GM12878 (cell line): Measurements from ENCODE around the gene PPP3CA. TPM values are rescaled to one million over a fixed set of nuclear protein-coding genes. Genes with fewer than 3 reads are reported as not detected.

Source experiments
- ATAC-seq: fragments of 200-7000 bp; cut with Tn5 transposase; 3 replicates; pipeline ENCODE4 v1.9.1; 2020; ENCODE audit warnings: mild to moderate bottlenecking, moderate library complexity
- BruUV-seq: library from RNA; stranded (reverse); fragments of 400-500 nt; replicated peaks from 2 replicates; lab custom pipeline; 2021; lab: Mats Ljungman, UMichigan
- CTCF ChIA-PET: fragments of 300-600 bp; sonication (Branson Sonifier 250); formaldehyde crosslinking; extraction: SDS; loops from one replicate; lab custom pipeline; 2021; ENCODE audit warnings: inconsistent platforms; lab: Yijun Ruan, JAX
- POLR2A ChIA-PET: fragments of 350-600 bp; formaldehyde crosslinking; extraction: SDS; loops from one replicate; lab custom pipeline; 2021; ENCODE audit warnings: inconsistent platforms; lab: Charles Lee
- RAD21 ChIA-PET: fragments of 300-600 bp; sonication (Branson Sonifier 250); formaldehyde crosslinking; loops from one replicate; lab custom pipeline; 2023; ENCODE audit warnings: antibody characterized with exemption; ENCODE audit not compliant: unreplicated experiment; lab: Charles Lee
- SMC1A ChIA-PET: fragments of 300-600 bp; sonication (Branson Sonifier 250); formaldehyde crosslinking; loops from one replicate; lab custom pipeline; 2023; ENCODE audit not compliant: unreplicated experiment, uncharacterized antibody; lab: Charles Lee
- DNase-seq: peaks from one replicate; pipeline ENCODE4 v3.0.0-alpha.2; 2011; ENCODE audit warnings: low read depth, low spot score
- FAIRE-seq: peaks from 3 replicates; lab custom pipeline; 2011; peaks lifted over from hg19 to GRCh38; lab: Jason Lieb, UNC
- H2AFZ ChIP-seq: 2 replicates; pipeline ENCODE4 v1.6.0; 2011; ENCODE audit warnings: low read depth, low read length, control low read depth; ENCODE audit not compliant: control insufficient read depth
- H3K27ac ChIP-seq: 2 replicates; pipeline ENCODE4 v1.5.1; 2011; ENCODE audit warnings: control low read depth; ENCODE audit not compliant: control insufficient read depth, insufficient read depth
- H3K27me3 ChIP-seq, 2 experiments: replicated peaks in 1 of 2; 2 replicates each; pipeline versions ENCODE4 v1.6.0 to v1.6.1; 2011; ENCODE audit warnings: low read length in 1 of 2; ENCODE audit not compliant: control insufficient read depth in 2 of 2, insufficient read depth in 2 of 2
- H3K36me3 ChIP-seq, 2 experiments: 2 replicates each; pipeline ENCODE4 v1.5.1; 2011; ENCODE audit warnings: low read length in 1 of 2; ENCODE audit not compliant: control insufficient read depth in 2 of 2, insufficient read depth in 2 of 2
- H3K4me1 ChIP-seq: 2 replicates; pipeline ENCODE4 v1.6.1; 2011; ENCODE audit warnings: mild to moderate bottlenecking, low read length, moderate library complexity, mixed read lengths; ENCODE audit not compliant: control insufficient read depth, insufficient read depth
- H3K4me2 ChIP-seq: 2 replicates; pipeline ENCODE4 v1.6.0; 2011; ENCODE audit warnings: control low read depth; ENCODE audit not compliant: control insufficient read depth, insufficient read depth
- H3K4me3 ChIP-seq: fragments of 200-600 bp; sonication (generic); 2 replicates; pipeline ENCODE4 v1.5.1; 2016
- H3K79me2 ChIP-seq: 2 replicates; pipeline ENCODE4 v1.6.0; 2011; ENCODE audit warnings: low read length; ENCODE audit not compliant: control insufficient read depth, insufficient read depth
- H3K9ac ChIP-seq: 2 replicates; pipeline ENCODE4 v1.8.0; 2011; ENCODE audit warnings: low read length, control low read depth, mixed read lengths; ENCODE audit not compliant: control insufficient read depth, insufficient read depth
- H3K9me3 ChIP-seq: replicated peaks from 3 replicates; pipeline ENCODE4 v1.5.1; 2011; ENCODE audit warnings: mild to moderate bottlenecking, low read length; ENCODE audit not compliant: control insufficient read depth, insufficient read depth
- H4K20me1 ChIP-seq: 2 replicates; pipeline ENCODE4 v1.6.0; 2011; ENCODE audit not compliant: control insufficient read depth, insufficient read depth
- BMI1 ChIP-seq: fragments of 450-650 bp; IDR thresholded peaks from 2 replicates; pipeline ENCODE4 v1.6.1; 2016; ENCODE audit warnings: mild to moderate bottlenecking, moderate library complexity, borderline replicate concordance
- GABPA ChIP-seq: IDR thresholded peaks from 2 replicates; pipeline ENCODE4 v1.6.1; 2014; ENCODE audit warnings: antibody characterized with exemption, low read depth, mild to moderate bottlenecking, inconsistent platforms
- SMAD5 ChIP-seq: IDR thresholded peaks from 2 replicates; pipeline ENCODE4 v1.6.1; 2016; ENCODE audit warnings: antibody characterized with exemption, low read depth
- ZNF24 ChIP-seq: fragments of 450-650 bp; IDR thresholded peaks from 2 replicates; pipeline ENCODE4 v1.6.1; 2017; ENCODE audit warnings: antibody characterized with exemption, mild to moderate bottlenecking
- WGBS: methylation state at CpG from one replicate; pipeline ENCODE4 v1.1.6; 2016; ENCODE audit warnings: low lambda C conversion rate; ENCODE audit not compliant: insufficient replicate concordance, insufficient coverage; ENCODE audit errors: missing lambda C conversion rate; 5-methylcytosine and 5-hydroxymethylcytosine counted together
- in situ Hi-C: fragments of 300-500 bp; cut with MboI; formaldehyde crosslinking; loops from 9 replicates; pipeline ENCODE4 v1.14.3; 2018; ENCODE audit warnings: mixed read lengths
- intact Hi-C: fragments of 100-400 bp; cut with micrococcal nuclease; formaldehyde crosslinking; loops from one replicate; pipeline ENCODE4 v1.14.2; 2022; ENCODE audit not compliant: unreplicated experiment
- polyA plus RNA-seq, 11 experiments: library from polyadenylated mRNA; depleted of rRNA in 4 of 11; unstranded in 6 of 11; stranded (reverse) in 5 of 11; fragments of >200 nt; fragmentation: Nextera tagmentation in 4 of 11; fragmentation: Illumina TruSeq in 1 of 11; extraction: Ambion mirVana in 4 of 11; extraction: Trizol in 1 of 11; gene quantifications; 1 replicate in 1 of 11; 2 replicates in 10 of 11; pipeline versions ENCODE4 v1.2.1 to v1.2.3, GENCODE V29; 2011 to 2016; ENCODE audit warnings: inconsistent platforms in 2 of 11, missing spikeins in 2 of 11, low read depth in 1 of 11
- total RNA-seq, 4 experiments: library from RNA; depleted of rRNA in 3 of 4; stranded (reverse); fragments of >200 nt in 3 of 4; fragmentation: Illumina TruSeq in 1 of 4; extraction: Trizol in 1 of 4; gene quantifications; 2 replicates each; pipeline versions ENCODE4 v1.2.1 to v1.2.3, GENCODE V29; 2013 to 2021
- TF ChIP-seq, protein P1 (sequence below): fragments of 450-650 bp; IDR thresholded peaks from 2 replicates; pipeline ENCODE4 v1.6.1; 2017; ENCODE audit warnings: borderline replicate concordance
- TF ChIP-seq, protein P2 (sequence below): fragments of 450-650 bp; IDR thresholded peaks from 2 replicates; pipeline ENCODE4 v1.6.1; 2017; ENCODE audit warnings: antibody characterized with exemption, mild to moderate bottlenecking, moderate library complexity
- TF ChIP-seq, protein P3 (sequence below): IDR thresholded peaks from 2 replicates; pipeline ENCODE4 v1.6.1; 2012; ENCODE audit warnings: low read length, inconsistent platforms

Gene PPP3CA
- total and polyA plus RNA-seq, 10 of the 15 experiments (the other 5 are each of a cell fraction or from before 2014, with no cell fraction given), result 0.33 to 9.0 (median 1.0) TPM

DNA sequence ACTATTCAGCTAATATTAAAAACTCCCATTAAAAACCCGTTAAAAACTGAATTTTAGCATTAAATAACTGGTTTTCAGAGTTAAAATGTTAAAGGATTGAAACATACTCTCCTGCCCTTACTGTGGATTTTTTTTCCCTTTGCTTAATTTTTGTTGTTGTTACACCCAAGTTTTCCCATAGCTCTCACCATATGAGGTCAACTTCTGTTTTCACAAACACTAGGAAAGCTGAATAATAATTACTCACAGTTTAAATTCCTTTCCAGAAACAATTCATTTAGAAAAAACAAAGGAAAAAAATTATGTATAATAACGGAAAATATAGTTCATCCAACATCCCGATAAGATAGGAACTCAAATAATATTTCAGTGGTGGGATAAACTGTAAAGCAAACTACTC is 129.0 kb downstream of the PPP3CA start:
- no TSS peak for BruUV-seq
- TF ChIP-seq SMAD5 (no peak), BMI1 (no peak)
- SMC1A ChIA-PET, result interaction anchor here (0.5 to 1.2 kb wide), 4 partner anchors 17 to 678 kb away, joined by 3 to 4 read pairs (median 3); no protein-coding TSS in a partner anchor
- intact Hi-C loops, result no loop called here
- POLR2A ChIA-PET, result no interaction called here
- Histone ChIP-seq H3K9me3 (no peaks in the 10 kb centered on the region), H3K27ac (no peak overlapping the region), H3K27me3 (no peaks in the 10 kb centered on the region), H3K9ac (no peak overlapping the region), H4K20me1 (no peaks in the 10 kb centered on the region; the same call in 1 of the 2 replicates), H3K36me3 (no peaks in the 10 kb centered on the region), H3K79me2 (no peaks in the 10 kb centered on the region), H3K4me1 (no peaks in the 10 kb centered on the region), H2AFZ (no peak overlapping the region), H3K4me3 (no peak overlapping the region), H3K4me2 (no peak overlapping the region)
- RAD21 ChIA-PET, result no interaction called here
- ATAC-seq, result no peak
- CTCF ChIA-PET, result interaction anchor here (0.9 to 1.5 kb wide), 2 partner anchors 14 to 49 kb away, joined by 3 read pairs; no protein-coding TSS in a partner anchor
- DNase-seq, result no peak
- WGBS, result 71% methylated on average over 3 of the region's 3 CpGs
- no peak for FAIRE-seq
- in situ Hi-C loops, result no loop called here

DNA sequence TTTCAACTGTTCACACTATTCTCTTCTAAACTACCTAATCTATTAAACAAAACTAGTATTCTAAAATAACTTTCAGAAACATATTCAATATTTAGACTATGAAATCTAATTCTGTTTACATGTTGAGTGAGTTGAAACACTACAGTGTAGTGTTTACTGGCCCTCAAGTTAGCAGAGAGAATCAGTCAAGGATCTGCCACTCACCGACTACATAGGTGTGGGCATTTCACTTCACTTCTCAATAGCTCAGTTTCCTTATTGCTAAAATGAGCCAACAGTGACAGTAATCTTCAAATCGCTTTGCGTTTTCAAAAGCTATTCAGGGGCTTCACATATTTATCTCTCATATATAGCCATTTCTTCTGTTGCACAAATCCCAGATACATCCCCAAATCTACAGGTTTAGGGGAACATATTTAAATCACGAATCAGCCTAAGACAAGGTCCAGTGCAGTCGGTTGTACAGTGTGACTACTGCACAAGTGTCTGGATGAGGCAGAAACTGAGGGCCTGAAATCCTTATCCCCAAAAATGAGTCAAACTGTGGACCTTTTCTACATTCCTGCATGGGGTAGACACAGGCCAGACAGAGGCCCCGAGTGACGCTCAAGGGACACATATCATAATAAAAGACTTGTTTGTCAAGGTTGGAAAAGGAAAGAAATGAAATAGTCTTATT is 129.8 kb downstream of the PPP3CA start:
- FAIRE-seq (no peak), ATAC-seq (no peak), DNase-seq (no peak)
- no peak overlapping the region for H3K4me3 ChIP-seq
- H3K27ac ChIP-seq, result no peak overlapping the region
- H2AFZ ChIP-seq, result no peak overlapping the region
- WGBS, result 91% methylated on average over 7 of the region's 7 CpGs
- ChIA-PET SMC1A (interaction anchor here (1.2 kb wide), 1 partner anchor 45 kb away, joined by 3 read pairs; no protein-coding TSS in a partner anchor), RAD21 (no interaction called here), CTCF (interaction anchor here (1.0 to 1.5 kb wide), 2 partner anchors 15 to 1219 kb away, joined by 3 read pairs; no protein-coding TSS in a partner anchor), POLR2A (no interaction called here)
- no peaks in the 10 kb centered on the region; the same call in 1 of the 2 replicates for H4K20me1 ChIP-seq
- intact Hi-C loops (no loop called here), in situ Hi-C loops (no loop called here)
- no peaks in the 10 kb centered on the region for H3K79me2 ChIP-seq
- no peak overlapping the region for H3K4me2 ChIP-seq
- no peak overlapping the region for H3K9ac ChIP-seq
- H3K9me3 ChIP-seq, result no peaks in the 10 kb centered on the region
- no peaks in the 10 kb centered on the region for H3K27me3 ChIP-seq
- BruUV-seq, result no TSS peak
- no peaks in the 10 kb centered on the region for H3K36me3 ChIP-seq
- no peaks in the 10 kb centered on the region for H3K4me1 ChIP-seq
- TF ChIP-seq ZNF24 (no peak), GABPA (no peak)
- TF ChIP-seq, protein P1, sequence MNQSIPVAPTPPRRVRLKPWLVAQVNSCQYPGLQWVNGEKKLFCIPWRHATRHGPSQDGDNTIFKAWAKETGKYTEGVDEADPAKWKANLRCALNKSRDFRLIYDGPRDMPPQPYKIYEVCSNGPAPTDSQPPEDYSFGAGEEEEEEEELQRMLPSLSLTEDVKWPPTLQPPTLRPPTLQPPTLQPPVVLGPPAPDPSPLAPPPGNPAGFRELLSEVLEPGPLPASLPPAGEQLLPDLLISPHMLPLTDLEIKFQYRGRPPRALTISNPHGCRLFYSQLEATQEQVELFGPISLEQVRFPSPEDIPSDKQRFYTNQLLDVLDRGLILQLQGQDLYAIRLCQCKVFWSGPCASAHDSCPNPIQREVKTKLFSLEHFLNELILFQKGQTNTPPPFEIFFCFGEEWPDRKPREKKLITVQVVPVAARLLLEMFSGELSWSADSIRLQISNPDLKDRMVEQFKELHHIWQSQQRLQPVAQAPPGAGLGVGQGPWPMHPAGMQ, result no peak
- TF ChIP-seq, protein P2, sequence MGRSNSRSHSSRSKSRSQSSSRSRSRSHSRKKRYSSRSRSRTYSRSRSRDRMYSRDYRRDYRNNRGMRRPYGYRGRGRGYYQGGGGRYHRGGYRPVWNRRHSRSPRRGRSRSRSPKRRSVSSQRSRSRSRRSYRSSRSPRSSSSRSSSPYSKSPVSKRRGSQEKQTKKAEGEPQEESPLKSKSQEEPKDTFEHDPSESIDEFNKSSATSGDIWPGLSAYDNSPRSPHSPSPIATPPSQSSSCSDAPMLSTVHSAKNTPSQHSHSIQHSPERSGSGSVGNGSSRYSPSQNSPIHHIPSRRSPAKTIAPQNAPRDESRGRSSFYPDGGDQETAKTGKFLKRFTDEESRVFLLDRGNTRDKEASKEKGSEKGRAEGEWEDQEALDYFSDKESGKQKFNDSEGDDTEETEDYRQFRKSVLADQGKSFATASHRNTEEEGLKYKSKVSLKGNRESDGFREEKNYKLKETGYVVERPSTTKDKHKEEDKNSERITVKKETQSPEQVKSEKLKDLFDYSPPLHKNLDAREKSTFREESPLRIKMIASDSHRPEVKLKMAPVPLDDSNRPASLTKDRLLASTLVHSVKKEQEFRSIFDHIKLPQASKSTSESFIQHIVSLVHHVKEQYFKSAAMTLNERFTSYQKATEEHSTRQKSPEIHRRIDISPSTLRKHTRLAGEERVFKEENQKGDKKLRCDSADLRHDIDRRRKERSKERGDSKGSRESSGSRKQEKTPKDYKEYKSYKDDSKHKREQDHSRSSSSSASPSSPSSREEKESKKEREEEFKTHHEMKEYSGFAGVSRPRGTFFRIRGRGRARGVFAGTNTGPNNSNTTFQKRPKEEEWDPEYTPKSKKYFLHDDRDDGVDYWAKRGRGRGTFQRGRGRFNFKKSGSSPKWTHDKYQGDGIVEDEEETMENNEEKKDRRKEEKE, result no peak
- TF ChIP-seq, protein P3, sequence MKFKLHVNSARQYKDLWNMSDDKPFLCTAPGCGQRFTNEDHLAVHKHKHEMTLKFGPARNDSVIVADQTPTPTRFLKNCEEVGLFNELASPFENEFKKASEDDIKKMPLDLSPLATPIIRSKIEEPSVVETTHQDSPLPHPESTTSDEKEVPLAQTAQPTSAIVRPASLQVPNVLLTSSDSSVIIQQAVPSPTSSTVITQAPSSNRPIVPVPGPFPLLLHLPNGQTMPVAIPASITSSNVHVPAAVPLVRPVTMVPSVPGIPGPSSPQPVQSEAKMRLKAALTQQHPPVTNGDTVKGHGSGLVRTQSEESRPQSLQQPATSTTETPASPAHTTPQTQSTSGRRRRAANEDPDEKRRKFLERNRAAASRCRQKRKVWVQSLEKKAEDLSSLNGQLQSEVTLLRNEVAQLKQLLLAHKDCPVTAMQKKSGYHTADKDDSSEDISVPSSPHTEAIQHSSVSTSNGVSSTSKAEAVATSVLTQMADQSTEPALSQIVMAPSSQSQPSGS, result no peak
